Activated CD8-positive, alpha-beta memory T cell treated with anti-CD3 and anti-CD28 coated beads, Interleukin-2, amount 50 U/mL, for 1 hour (primary cell): ENCODE measurements around the gene LRRFIP2.

Source experiments
- DNase-seq: peaks from one replicate; pipeline ENCODE4 v3.0.0-alpha.2; 2020; ENCODE audit errors: extremely low read depth

Gene LRRFIP2

GRCh38 chr3:37115446-37115845, 58.9 kb downstream of the LRRFIP2 start:
- no peak for DNase-seq

DNA sequence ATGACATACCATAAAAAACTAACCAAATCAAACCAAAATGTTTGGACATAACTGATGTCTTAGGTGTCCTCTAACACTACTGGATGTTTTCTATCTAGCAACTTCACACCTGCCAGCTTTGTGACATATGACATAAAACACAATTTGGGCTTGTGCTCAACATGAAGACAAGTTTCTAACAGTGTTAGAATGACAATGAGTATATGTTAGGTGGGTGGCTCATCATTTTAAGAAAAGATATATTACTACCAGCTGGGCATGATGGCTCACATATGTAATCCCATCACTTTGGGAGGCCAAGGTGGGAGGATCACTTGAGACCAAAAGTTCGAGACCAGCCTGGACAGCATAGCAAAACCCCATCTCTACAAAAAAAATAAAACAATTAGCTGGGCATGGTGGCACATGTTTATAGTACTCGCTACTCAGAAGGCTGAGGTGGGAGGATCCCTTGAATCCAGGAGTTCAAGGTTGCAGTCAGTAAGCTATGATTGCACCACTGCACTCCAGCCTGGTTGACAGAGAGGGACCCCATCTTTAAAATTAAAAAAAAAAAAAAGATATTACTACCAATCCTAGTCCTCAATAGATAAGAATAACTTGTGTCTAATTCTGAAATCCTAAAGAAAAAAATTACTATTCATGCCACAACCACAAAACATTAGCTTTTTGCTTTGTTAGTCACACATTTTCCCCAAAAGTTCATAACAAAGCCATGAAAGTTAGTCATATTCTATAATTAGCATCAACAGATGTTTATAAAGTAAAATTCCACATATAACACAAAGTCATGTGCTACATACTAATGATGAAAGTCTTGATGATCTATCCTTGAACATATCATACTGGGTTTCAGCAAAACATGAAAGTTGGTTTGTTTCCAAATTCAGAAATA, 59.9 kb downstream of the LRRFIP2 start:
- no peak for DNase-seq

DNA sequence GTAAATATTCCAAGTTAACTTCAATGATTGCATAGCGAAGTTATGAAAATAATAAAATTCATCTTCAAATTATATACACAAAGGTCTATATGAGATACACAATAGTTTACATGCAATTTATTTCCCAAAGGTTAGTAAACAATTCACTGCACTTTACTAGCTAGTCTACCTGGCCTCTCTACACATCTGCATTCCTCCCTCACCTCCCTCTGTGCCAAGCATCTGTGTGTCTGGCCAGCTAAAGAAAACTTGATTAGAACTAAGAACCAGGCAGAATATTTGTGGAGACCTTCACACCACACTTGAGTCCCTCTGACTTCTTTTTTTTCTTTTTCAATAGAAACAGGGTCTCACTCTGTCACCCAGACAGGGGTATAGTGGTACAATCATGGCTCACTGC, 61.4 kb downstream of the LRRFIP2 start:
- no peak for DNase-seq

DNA sequence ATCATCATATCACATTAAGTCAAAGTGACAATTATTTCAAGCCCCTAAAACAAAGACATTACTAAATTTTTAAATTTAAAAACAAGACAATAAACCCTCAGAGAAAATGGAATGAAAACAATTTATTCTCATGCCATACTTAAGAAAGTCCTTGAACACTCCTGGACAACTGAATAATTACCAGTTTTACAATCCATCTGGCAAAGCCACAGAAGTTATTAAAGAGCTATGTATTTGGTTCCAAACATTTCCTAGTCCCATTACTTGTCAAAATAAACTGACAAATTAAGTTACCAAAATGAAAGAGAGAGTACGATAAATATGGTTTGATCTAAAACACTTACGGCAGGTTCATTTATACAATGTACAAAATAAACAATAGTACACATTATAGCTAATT, 63.2 kb downstream of the LRRFIP2 start:
- DNase-seq: no peak

DNA sequence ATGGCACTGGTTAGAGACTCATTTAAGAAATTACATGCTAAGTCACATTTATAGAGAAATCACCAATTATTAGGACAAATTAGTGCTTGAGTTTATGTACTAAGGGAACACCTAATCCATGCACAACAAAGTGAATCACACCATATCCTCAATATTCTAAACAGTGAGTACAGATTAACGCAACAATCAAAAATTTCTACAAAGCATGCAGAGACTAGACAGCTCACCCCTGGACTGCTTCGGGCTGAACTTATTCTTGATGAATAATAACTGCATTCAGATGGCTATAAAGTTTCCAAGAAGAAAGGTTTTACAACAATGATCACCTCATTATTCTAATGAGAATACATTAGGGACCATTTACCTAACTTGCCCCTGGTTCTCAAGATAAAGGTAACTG, 66.5 kb downstream of the LRRFIP2 start:
- no peak for DNase-seq

- no peak for DNase-seq
Observed at GRCh38 chr3:37103103-37103808, 71.1 kb downstream of the LRRFIP2 start.

DNA sequence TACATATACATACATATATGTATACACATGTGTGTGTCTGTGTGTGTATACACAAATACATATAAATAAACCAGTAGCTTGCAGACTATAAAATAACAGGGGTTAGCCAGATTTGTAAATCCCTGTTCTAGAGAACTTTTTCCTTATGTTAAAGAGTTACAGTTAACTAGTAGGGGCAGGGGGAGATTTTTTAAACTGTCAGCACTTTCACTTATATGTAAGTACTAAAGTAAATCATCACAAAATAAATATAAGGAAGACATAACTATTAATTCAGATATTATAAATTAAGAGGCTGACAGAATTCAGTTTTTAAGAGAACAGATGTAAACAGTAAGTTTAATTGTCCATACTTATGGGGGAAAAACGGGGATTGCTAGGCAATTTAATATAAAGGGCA, 74.0 kb downstream of the LRRFIP2 start:
- DNase-seq: no peak

DNA sequence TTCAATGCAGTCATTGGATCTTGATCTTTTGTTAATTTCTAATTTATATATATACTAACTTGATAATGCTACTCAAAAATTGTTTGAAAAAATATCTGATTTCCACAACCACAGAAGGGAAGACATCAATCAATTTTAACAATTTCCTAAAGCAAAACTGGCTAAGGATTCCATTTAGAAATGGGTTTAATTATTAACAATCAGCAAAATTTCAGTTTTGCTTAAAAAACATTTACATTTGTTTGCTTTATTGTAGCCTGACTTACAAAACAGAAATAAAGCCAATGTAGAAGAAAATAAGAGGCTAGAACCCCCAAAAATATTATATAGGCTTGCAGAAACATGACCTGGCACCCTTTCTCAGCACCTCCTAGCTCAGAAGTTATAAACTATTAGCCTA, 74.9 kb downstream of the LRRFIP2 start:
- no peak for DNase-seq

GRCh38 chr3:37098884-37099283, 75.5 kb downstream of the LRRFIP2 start:
- DNase-seq: no peak

- DNase-seq: no peak
Observed at GRCh38 chr3:37097776-37098175, 76.6 kb downstream of the LRRFIP2 start.

DNA sequence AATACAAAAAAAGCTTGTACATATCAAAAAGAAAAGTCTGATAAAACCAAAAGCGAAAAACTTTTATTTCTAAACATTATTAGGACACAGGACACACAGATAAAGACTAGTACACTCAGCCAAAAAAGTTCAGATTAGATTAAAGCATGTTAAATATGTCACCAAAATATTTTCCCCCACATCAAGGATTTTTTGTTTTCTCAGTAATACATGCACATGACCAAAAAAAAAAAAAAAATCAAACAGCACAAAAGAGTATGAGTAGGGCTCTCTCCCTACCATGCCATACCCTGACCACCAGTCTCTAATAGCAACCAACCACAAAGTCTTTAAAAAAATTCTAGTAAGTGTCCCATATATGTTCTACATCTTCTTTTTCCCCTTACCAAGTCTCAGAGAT, 77.4 kb downstream of the LRRFIP2 start:
- no peak for DNase-seq

DNA sequence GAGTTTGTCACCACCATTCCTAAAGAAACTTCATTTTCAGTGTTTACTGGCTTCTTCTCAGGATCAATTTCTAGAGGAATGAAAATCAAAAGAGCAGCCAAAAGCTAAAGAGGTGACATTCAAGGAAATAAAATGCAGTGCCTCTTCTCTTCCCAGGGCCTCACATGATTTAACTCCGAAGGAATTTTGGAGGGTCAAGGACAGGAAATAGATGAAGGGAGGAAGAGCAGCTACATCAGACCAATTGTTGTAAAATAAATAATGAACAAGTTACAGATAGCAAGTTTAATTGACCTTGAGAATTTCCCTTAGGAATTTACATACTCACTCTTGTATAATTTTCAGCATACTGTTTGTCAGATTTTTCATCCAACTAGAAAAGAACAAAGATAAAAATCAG, 78.1 kb downstream of the LRRFIP2 start:
- no peak for DNase-seq

GRCh38 chr3:37094636-37095035, 79.7 kb downstream of the LRRFIP2 start:
- no peak for DNase-seq

GRCh38 chr3:37093481-37093880, 80.9 kb downstream of the LRRFIP2 start:
- no peak for DNase-seq

- DNase-seq: no peak
Observed at GRCh38 chr3:37092484-37092883, 81.9 kb downstream of the LRRFIP2 start.

DNA sequence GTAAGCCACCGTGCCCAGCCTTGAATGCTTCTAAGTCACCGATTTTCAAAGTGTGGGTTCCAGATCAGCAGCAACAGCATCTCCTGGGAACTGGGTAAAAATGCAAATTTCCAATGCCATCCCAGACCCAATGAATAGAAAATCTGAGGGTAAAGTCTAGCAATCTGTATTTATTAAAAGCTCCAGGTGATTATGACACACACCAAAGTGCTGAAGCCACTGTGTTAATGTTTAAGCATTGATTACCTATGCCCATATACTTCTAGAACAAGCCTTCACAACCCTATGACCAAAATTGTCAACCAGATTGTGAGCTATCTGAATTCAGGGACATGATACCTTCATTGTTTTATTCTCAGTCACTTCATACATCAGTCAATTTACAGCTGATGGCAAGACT, 86.5 kb downstream of the LRRFIP2 start:
- no peak for DNase-seq

DNA sequence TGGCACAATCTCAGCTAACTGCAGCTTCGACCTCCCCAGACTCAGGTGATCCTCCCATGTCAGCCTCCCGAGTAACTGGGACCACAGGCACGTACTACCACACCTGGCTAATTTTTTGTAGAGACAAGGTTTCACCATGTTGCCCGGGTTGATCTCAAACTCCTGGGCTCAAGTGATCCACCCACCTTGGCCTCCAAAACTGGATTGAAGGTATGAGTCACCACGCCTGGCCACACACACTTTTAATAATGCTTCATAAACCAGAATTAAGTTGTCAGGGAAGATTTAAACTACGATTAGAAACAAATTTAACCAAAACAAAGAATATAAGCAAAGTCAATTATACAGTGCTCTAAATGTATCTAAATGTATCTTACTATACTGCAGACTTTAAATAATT, 87.5 kb downstream of the LRRFIP2 start:
- DNase-seq: no peak

DNA sequence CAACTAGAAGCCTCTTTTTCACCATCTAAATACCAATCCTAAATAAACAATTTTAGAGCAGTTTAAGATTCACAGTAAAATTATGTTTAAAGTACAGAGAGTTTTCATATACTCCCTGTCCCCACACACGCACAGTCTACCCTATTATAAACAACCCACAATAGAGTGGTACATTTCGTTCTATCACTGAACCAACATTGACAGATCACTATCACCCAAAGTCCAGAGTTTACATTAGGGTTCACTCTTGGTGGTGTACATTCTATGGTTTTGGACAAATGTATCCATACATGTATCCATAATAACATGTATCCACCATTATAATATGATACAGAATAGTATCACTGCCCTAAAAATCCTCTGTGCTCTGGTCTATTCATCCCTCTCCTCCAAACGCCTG, 92.1 kb downstream of the LRRFIP2 start:
- DNase-seq: no peak

DNA sequence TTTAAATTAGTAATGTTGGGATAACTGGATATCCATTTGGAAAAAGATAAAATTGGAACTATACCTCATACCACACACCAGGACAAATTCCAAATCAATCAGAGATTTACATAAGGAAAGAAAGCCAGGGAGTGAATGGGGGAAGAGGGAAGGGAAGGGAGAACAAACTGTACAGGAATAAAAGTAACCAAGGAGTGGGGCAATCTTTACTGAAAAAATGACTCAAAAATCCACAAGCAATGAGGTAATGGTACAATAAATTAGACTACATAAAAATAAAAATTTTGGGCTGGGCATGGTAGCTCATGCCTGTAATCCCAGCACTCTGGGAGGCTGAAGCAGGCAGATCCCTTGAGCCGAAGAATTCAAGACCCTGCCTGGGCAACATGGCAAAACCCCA, 98.4 kb downstream of the LRRFIP2 start:
- no peak for DNase-seq

DNA sequence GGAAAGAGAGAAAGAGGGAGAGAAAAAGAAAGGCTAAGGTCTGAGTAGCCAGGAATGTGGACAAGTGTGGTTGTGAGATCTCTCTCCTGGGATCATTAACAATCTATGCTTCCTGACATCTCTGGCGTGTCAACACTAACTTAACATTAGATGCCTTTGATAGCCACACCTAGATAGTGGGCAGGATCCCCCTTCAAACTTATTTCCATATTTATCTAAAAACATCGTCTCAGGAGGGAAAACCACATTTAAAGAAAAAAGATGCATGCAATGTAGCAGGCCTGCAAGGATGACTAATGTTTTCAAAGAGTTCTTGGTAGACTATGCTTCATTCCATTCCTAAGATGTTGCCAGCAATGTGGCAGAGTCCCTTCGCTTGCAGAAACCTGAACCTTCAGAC, 100.2 kb downstream of the LRRFIP2 start:
- no peak for DNase-seq

GRCh38 chr3:37072892-37073291, 101.5 kb downstream of the LRRFIP2 start:
- no peak for DNase-seq

DNA sequence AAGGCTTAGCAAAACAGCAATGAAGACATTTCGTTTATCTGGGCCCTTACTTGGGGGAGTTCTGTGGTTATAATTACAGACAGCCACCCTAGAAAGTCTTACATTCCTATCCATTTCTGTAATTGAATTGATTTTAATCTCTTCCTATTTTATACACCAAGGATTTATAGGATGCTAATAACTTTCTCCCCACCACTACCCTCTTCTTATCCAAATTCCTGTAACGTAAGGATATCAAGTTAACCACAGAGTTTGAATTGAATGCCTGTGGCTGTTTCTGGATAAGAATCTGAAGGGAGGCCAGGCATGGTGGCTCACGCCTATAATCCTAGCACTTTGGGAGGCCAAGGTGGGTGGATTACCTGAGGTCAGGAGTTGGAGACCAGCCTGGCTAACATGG, 102.5 kb downstream of the LRRFIP2 start:
- no peak for DNase-seq

GRCh38 chr3:37068031-37068430, 106.4 kb downstream of the LRRFIP2 start:
- DNase-seq: no peak
